PFSK-1 (cell line): Measurements from ENCODE around the gene POU2AF3.

Experiments used
- POLR2AphosphoS5 ChIP-seq: IDR thresholded peaks from 2 replicates; pipeline ENCODE4 v1.6.1; 2012; ENCODE audit warnings: low read depth, mild to moderate bottlenecking, control low read depth, low read length, moderate library complexity
- REST ChIP-seq, 2 experiments: IDR thresholded peaks; 2 replicates each; pipeline versions ENCODE4 v1.6.1 to v1.8.0; 2011 to 2012; ENCODE audit warnings: low read depth in 2 of 2, low read length in 2 of 2, control low read depth in 1 of 2, inconsistent platforms in 1 of 2, mild to moderate bottlenecking in 1 of 2, moderate library complexity in 1 of 2; ENCODE audit not compliant: insufficient read depth in 1 of 2
- SIN3A ChIP-seq: IDR thresholded peaks from 2 replicates; pipeline ENCODE4 v1.6.1; 2012; ENCODE audit warnings: mild to moderate bottlenecking, low read length, moderate library complexity, borderline replicate concordance; ENCODE audit not compliant: insufficient read depth
- TAF1 ChIP-seq: IDR thresholded peaks from 2 replicates; pipeline ENCODE4 v1.6.1; 2012; ENCODE audit warnings: low read length, control low read depth, borderline replicate concordance; ENCODE audit not compliant: insufficient read depth

- TF ChIP-seq SIN3A = no peak
- no peak for TF ChIP-seq REST (IDR thresholded peaks at IDR 0.05; ENCODE audit: insufficient read depth in 1 of 2, low read depth in 2 of 2, low read length in 2 of 2)
- no peak for TF ChIP-seq TAF1
- no peak for TF ChIP-seq POLR2AphosphoS5
Observed at GRCh38 chr11:111347723-111348115, 49.4 kb downstream of the POU2AF3 start.
